IMR-90 (cell line): ENCODE data around the gene WDTC1. TPM values are rescaled to one million over a fixed set of nuclear protein-coding genes. Genes with fewer than 3 reads are reported as not detected.

Experiments
- ATAC-seq: fragments of 200-7000 bp; cut with Tn5 transposase; 2 replicates; pipeline ENCODE4 v1.9.1; 2020; ENCODE audit warnings: low read depth, mild to moderate bottlenecking, moderate library complexity
- BruUV-seq: library from RNA; stranded (reverse); fragments of 400-500 nt; replicated peaks from 2 replicates; lab custom pipeline; 2021; lab: Mats Ljungman, UMichigan
- CTCF ChIA-PET: fragments of 300-600 bp; formaldehyde crosslinking; extraction: SDS; loops from one replicate; lab custom pipeline; 2021; ENCODE audit warnings: antibody characterized with exemption; lab: Yijun Ruan, JAX
- POLR2A ChIA-PET: fragments of 300-600 bp; sonication (Branson Sonifier 250); formaldehyde crosslinking; loops from one replicate; lab custom pipeline; 2022; ENCODE audit warnings: antibody characterized with exemption; ENCODE audit not compliant: unreplicated experiment; lab: Charles Lee
- DNase-seq: peaks from one replicate; pipeline ENCODE4 v3.0.0; 2013
- H2AFZ ChIP-seq: replicated peaks from 2 replicates; pipeline ENCODE3; 2013; ENCODE audit warnings: low read length, mild to moderate bottlenecking; ENCODE audit not compliant: poor library complexity
- H2AK5ac ChIP-seq: 2 replicates; pipeline ENCODE4 v1.6.1; 2013; ENCODE audit warnings: low read depth, low read length, inconsistent platforms
- H2AK9ac ChIP-seq: replicated peaks from 2 replicates; pipeline ENCODE3; 2013; ENCODE audit warnings: mild to moderate bottlenecking, low read depth, low read length, moderate library complexity; ENCODE audit not compliant: poor library complexity
- H2BK120ac ChIP-seq: 2 replicates; pipeline ENCODE4 v1.6.1; 2013; ENCODE audit warnings: low read depth, low read length, inconsistent platforms
- H2BK15ac ChIP-seq: 3 replicates; pipeline ENCODE4 v1.6.1; 2013; ENCODE audit warnings: low read depth, low read length, inconsistent platforms
- H2BK20ac ChIP-seq: 2 replicates; pipeline ENCODE4 v1.6.1; 2013; ENCODE audit warnings: low read depth, mild to moderate bottlenecking, inconsistent platforms, low read length, moderate library complexity
- H2BK5ac ChIP-seq: 2 replicates; pipeline ENCODE4 v1.6.1; 2013; ENCODE audit warnings: mild to moderate bottlenecking, low read depth, low read length, inconsistent platforms; ENCODE audit not compliant: poor library complexity, severe bottlenecking
- H3K14ac ChIP-seq: replicated peaks from 2 replicates; pipeline ENCODE4 v1.6.1; 2013; ENCODE audit warnings: low read depth, low read length, inconsistent platforms
- H3K18ac ChIP-seq: 2 replicates; pipeline ENCODE4 v1.6.1; 2013; ENCODE audit warnings: low read depth, low read length, control low read depth
- H3K23ac ChIP-seq: 2 replicates; pipeline ENCODE4 v1.6.1; 2013; ENCODE audit warnings: low read depth, low read length, inconsistent platforms
- H3K27ac ChIP-seq: 2 replicates; pipeline ENCODE4 v1.5.1; 2013; ENCODE audit warnings: mild to moderate bottlenecking, control low read depth, low read length; ENCODE audit not compliant: insufficient read depth
- H3K27me3 ChIP-seq: 2 replicates; pipeline ENCODE4 v1.6.1; 2013; ENCODE audit warnings: low read length; ENCODE audit not compliant: control insufficient read depth, insufficient read depth
- H3K36me3 ChIP-seq: 2 replicates; pipeline ENCODE4 v1.6.1; 2013; ENCODE audit warnings: low read length, mixed read lengths; ENCODE audit not compliant: control insufficient read depth, insufficient read depth
- H3K4ac ChIP-seq: 2 replicates; pipeline ENCODE4 v1.6.1; 2013; ENCODE audit warnings: low read depth, low read length, inconsistent platforms
- H3K4me1 ChIP-seq: 2 replicates; pipeline ENCODE4 v1.6.1; 2013; ENCODE audit warnings: low read length, mixed read lengths; ENCODE audit not compliant: control insufficient read depth, insufficient read depth
- H3K4me2 ChIP-seq: 2 replicates; pipeline ENCODE4 v1.6.1; 2013; ENCODE audit warnings: low read depth, mild to moderate bottlenecking, control low read depth, low read length, moderate library complexity
- H3K4me3 ChIP-seq: 2 replicates; pipeline ENCODE4 v1.5.1; 2013; ENCODE audit warnings: low read depth, mild to moderate bottlenecking, control low read depth, low read length, moderate library complexity; ENCODE audit not compliant: insufficient read depth
- H3K56ac ChIP-seq: 2 replicates; pipeline ENCODE4 v1.6.1; 2013; ENCODE audit warnings: low read length, inconsistent platforms; ENCODE audit not compliant: insufficient read depth; ENCODE audit errors: extremely low read depth
- H3K79me1 ChIP-seq, 2 experiments: 2 replicates each; pipeline ENCODE4 v1.6.1; 2013; ENCODE audit warnings: low read length in 2 of 2, inconsistent platforms in 1 of 2, low read depth in 1 of 2
- H3K9ac ChIP-seq: 2 replicates; pipeline ENCODE4 v1.6.1; 2013; ENCODE audit warnings: low read depth, low read length, control low read depth
- H3K9me1 ChIP-seq: 2 replicates; pipeline ENCODE4 v1.6.1; 2013; ENCODE audit warnings: low read length, inconsistent platforms; ENCODE audit not compliant: insufficient read depth
- H3K9me3 ChIP-seq: 2 replicates; pipeline ENCODE4 v1.6.1; 2013; ENCODE audit warnings: low read length; ENCODE audit not compliant: control insufficient read depth, insufficient read depth
- H4K20me1 ChIP-seq: 2 replicates; pipeline ENCODE4 v1.6.1; 2013; ENCODE audit warnings: low read length, inconsistent platforms; ENCODE audit not compliant: insufficient read depth
- H4K5ac ChIP-seq: 2 replicates; pipeline ENCODE4 v1.6.1; 2013; ENCODE audit warnings: mild to moderate bottlenecking, low read depth, low read length, control low read depth
- H4K8ac ChIP-seq, 2 experiments: 2 replicates each; pipeline ENCODE4 v1.6.1; 2013; ENCODE audit warnings: low read depth in 2 of 2, low read length in 2 of 2, control low read depth in 1 of 2, inconsistent platforms in 1 of 2
- H4K91ac ChIP-seq: 2 replicates; pipeline ENCODE4 v1.6.1; 2013; ENCODE audit warnings: low read depth, low read length, inconsistent platforms; ENCODE audit not compliant: insufficient read depth
- BHLHE40 ChIP-seq: fragments of 150-350 bp; IDR thresholded peaks from 2 replicates; pipeline ENCODE4 v1.6.1; 2016; ENCODE audit warnings: mild to moderate bottlenecking, low read depth, low read length
- CEBPB ChIP-seq: IDR thresholded peaks from 2 replicates; pipeline ENCODE4 v1.6.1; 2012; ENCODE audit warnings: low read depth, low read length, improper control_type of control experiment
- CTCF ChIP-seq: conservative IDR thresholded peaks from 2 replicates; pipeline ENCODE4 v1.5.1; 2012; ENCODE audit warnings: mild to moderate bottlenecking, low read depth, low read length, improper control_type of control experiment
- ELK1 ChIP-seq: fragments of 150-350 bp; IDR thresholded peaks from 2 replicates; pipeline ENCODE4 v1.6.1; 2016; ENCODE audit warnings: low read depth, mild to moderate bottlenecking, low read length, moderate library complexity, borderline replicate concordance
- FOS ChIP-seq: fragments of 150-350 bp; IDR thresholded peaks from 2 replicates; pipeline ENCODE4 v1.6.1; 2016; ENCODE audit warnings: low read depth, low read length
- MAFK ChIP-seq: IDR thresholded peaks from 2 replicates; pipeline ENCODE4 v1.6.1; 2012; ENCODE audit warnings: low read depth, low read length, improper control_type of control experiment
- MAZ ChIP-seq: IDR thresholded peaks from 2 replicates; pipeline ENCODE4 v1.6.1; 2012; ENCODE audit warnings: low read depth, mild to moderate bottlenecking, low read length, improper control_type of control experiment, moderate library complexity, borderline replicate concordance
- MXI1 ChIP-seq: IDR thresholded peaks from 2 replicates; pipeline ENCODE4 v1.6.1; 2012; ENCODE audit warnings: low read depth, mild to moderate bottlenecking, low read length, moderate library complexity, borderline replicate concordance
- NFE2L2 ChIP-seq: fragments of 150-350 bp; IDR thresholded peaks from 2 replicates; pipeline ENCODE4 v1.6.1; 2016; ENCODE audit warnings: low read depth, mild to moderate bottlenecking, low read length
- POLR2A ChIP-seq: IDR thresholded peaks from 2 replicates; pipeline ENCODE4 v1.6.1; 2012; ENCODE audit warnings: mild to moderate bottlenecking, low read depth, low read length
- RCOR1 ChIP-seq: IDR thresholded peaks from 2 replicates; pipeline ENCODE4 v1.6.1; 2012; ENCODE audit warnings: mild to moderate bottlenecking, low read length, improper control_type of control experiment; ENCODE audit not compliant: insufficient replicate concordance
- RFX5 ChIP-seq: IDR thresholded peaks from 2 replicates; pipeline ENCODE4 v1.8.0; 2012; ENCODE audit warnings: low read depth, mild to moderate bottlenecking, low read length, moderate library complexity
- SMC3 ChIP-seq: fragments of 150-350 bp; IDR thresholded peaks from 2 replicates; pipeline ENCODE4 v1.6.1; 2016; ENCODE audit warnings: low read depth, mild to moderate bottlenecking, antibody characterized with exemption, low read length, moderate library complexity
- USF2 ChIP-seq: fragments of 150-350 bp; IDR thresholded peaks from 2 replicates; pipeline ENCODE4 v1.6.1; 2017; ENCODE audit warnings: mild to moderate bottlenecking, antibody characterized with exemption, low read length, low read depth
- WGBS, 2 experiments: methylation state at CpG; one replicate each; pipeline versions ENCODE4 v1.1.5 to v1.1.7; 2013; ENCODE audit warnings: missing lambda C conversion rate in 2 of 2; ENCODE audit not compliant: insufficient read length in 1 of 2; ENCODE audit errors: extremely low coverage in 2 of 2; 5-methylcytosine and 5-hydroxymethylcytosine counted together
- dilution Hi-C: fragments of 300-500 bp; cut with HindIII; formaldehyde crosslinking; loops from one replicate; pipeline ENCODE4 v1.14.3; 2018; ENCODE audit warnings: low sequenced_read_pairs; ENCODE audit not compliant: unreplicated experiment
- in situ Hi-C: fragments of 300-500 bp; cut with MboI; formaldehyde crosslinking; loops from 3 replicates; pipeline ENCODE4 v1.14.3; 2019; ENCODE audit warnings: low sequenced_read_pairs, inconsistent platforms, mixed read lengths
- intact Hi-C: fragments of 100-400 bp; cut with micrococcal nuclease; formaldehyde crosslinking; loops from 2 replicates; pipeline ENCODE4 v1.10.0; 2022
- polyA plus RNA-seq, 3 experiments: library from polyadenylated mRNA; depleted of rRNA; stranded (reverse); fragments of >200 nt; gene quantifications; 2 replicates each; pipeline ENCODE4 v1.2.3, GENCODE V29; 2012; ENCODE audit warnings: low replicate concordance in 1 of 3
- total RNA-seq: library from RNA; depleted of rRNA; stranded (reverse); fragments of >200 nt; gene quantifications from 2 replicates; pipeline ENCODE4 v1.2.3, GENCODE V29; 2012

WDTC1 gene
- total and polyA plus RNA-seq, 2 of the 4 experiments (the other 2 are of a cell fraction) = 9.9 to 15.2 TPM

GRCh38 chr1:27298632-27299384 lies 64.4 kb downstream of the WDTC1 start:
- H3K9me1 ChIP-seq = peaks cover 13% of the 10 kb centered on the region
- H2BK15ac ChIP-seq = peak overlapping the region; percentile 98
- DNase-seq = no peak
- peak overlapping the region; percentile 100 for H2AK5ac ChIP-seq
- peak overlapping the region; percentile 94 for H2AK9ac ChIP-seq
- peak overlapping the region; percentile 100 for H3K14ac ChIP-seq
- ChIA-PET CTCF (interaction anchor here (0.6 to 7.1 kb wide), 10 partner anchors 34 to 364 kb away, joined by 3 to 79 read pairs (median 3); no protein-coding TSS in a partner anchor), POLR2A (interaction anchor here (0.5 to 0.6 kb wide), 2 partner anchors 196 to 264 kb away, joined by 3 to 4 read pairs; no protein-coding TSS in a partner anchor)
- dilution Hi-C loops (no loop called here), intact Hi-C loops (loop anchor here (5.0 kb wide), 1 partner anchor 258 kb away; no protein-coding TSS in a partner anchor), in situ Hi-C loops (no loop called here)
- no peak for ATAC-seq
- H4K8ac ChIP-seq = peak overlapping the region; percentile 99
- peak overlapping the region; percentile 100 for H2BK120ac ChIP-seq
- H3K4me1 ChIP-seq = peaks cover 27% of the 10 kb centered on the region
- H3K4me3 ChIP-seq = no peak overlapping the region
- no peaks in the 10 kb centered on the region for H3K27me3 ChIP-seq
- H3K56ac ChIP-seq = peak overlapping the region; percentile 89
- H4K20me1 ChIP-seq = 0 out of 2 replicates have a peak, but pooled peaks cover 4% of the 10 kb centered on the region
- H3K4ac ChIP-seq = peak overlapping the region; percentile 100
- H3K23ac ChIP-seq = peak overlapping the region; percentile 100
- H2BK5ac ChIP-seq = peak overlapping the region; percentile 97
- BruUV-seq = no TSS peak
- H3K9me3 ChIP-seq = no peaks in the 10 kb centered on the region
- no CpG with 5 or more reads among the region's 8 CpGs for WGBS, 2 experiments
- H3K79me1 ChIP-seq = peaks cover 0 to 21% of the 10 kb centered on the region in 2 experiments; a peak in 2 of 4 replicates
- peak overlapping the region; percentile 99 for H4K91ac ChIP-seq
- H3K36me3 ChIP-seq = peaks cover 19% of the 10 kb centered on the region
- peak overlapping the region; percentile 60 for H3K9ac ChIP-seq
- H4K5ac ChIP-seq = peak overlapping the region; percentile 96
- peak overlapping the region; percentile 89 for H3K27ac ChIP-seq
- H2AFZ ChIP-seq = peak overlapping the region; percentile 92
- H2BK20ac ChIP-seq = peak overlapping the region; percentile 99
- H3K4me2 ChIP-seq = peak overlapping the region; percentile 59
- H3K18ac ChIP-seq = peak overlapping the region; percentile 94
- TF ChIP-seq MAZ (no peak), NFE2L2 (no peak), SMC3 (no peak), FOS (no peak), CTCF (no peak), MXI1 (no peak), MAFK (no peak), RFX5 (no peak), POLR2A (no peak), ELK1 (no peak), USF2 (no peak), RCOR1 (no peak), CEBPB (no peak), BHLHE40 (no peak)
